ENCODE results near the gene FGF6. TPM values are rescaled to one million over a fixed set of nuclear protein-coding genes. Genes with fewer than 3 reads are reported as not detected.

The FGF6 gene
- total RNA-seq, 4 donors from 2014 or later, result not detected

GRCh38 chr12:4447151-4447550 is 1.5 kb upstream of the FGF6 start:
- Histone ChIP-seq H3K27ac (no peak overlapping the region), H3K4me1 (no peaks in the 10 kb centered on the region), H3K9me3 (no peaks in the 10 kb centered on the region), H3K36me3 (no peaks in the 10 kb centered on the region), H3K4me3 (no peak overlapping the region), H3K27me3 (no peaks in the 10 kb centered on the region)
- intact Hi-C loops (cut with DNase I; ENCODE audit: low total_unique reads), result no loop called here
- TF ChIP-seq POLR2A (IDR thresholded peaks at IDR 0.05) (no peak), CTCF (IDR thresholded peaks at IDR 0.05) (no peak)
- no peak for DNase-seq

- no peak for DNase-seq
- TF ChIP-seq POLR2A (IDR thresholded peaks at IDR 0.05) (no peak), CTCF (IDR thresholded peaks at IDR 0.05) (no peak)
- no peaks in the 10 kb centered on the region for H3K9me3 ChIP-seq
- no peak overlapping the region for H3K27ac ChIP-seq
- intact Hi-C loops (cut with DNase I; ENCODE audit: low total_unique reads), result no loop called here
- no peaks in the 10 kb centered on the region for H3K27me3 ChIP-seq
- no peak overlapping the region for H3K4me3 ChIP-seq
- no peaks in the 10 kb centered on the region for H3K4me1 ChIP-seq
- no peaks in the 10 kb centered on the region for H3K36me3 ChIP-seq
Measured at GRCh38 chr12:4446335-4446734, 720 bp upstream of the FGF6 start.

GRCh38 chr12:4444031-4444430 is 1.6 kb downstream of the FGF6 start:
- TF ChIP-seq POLR2A (IDR thresholded peaks at IDR 0.05), result no peak
- TF ChIP-seq CTCF (IDR thresholded peaks at IDR 0.05), result no peak
- Histone ChIP-seq H3K4me1 (no peaks in the 10 kb centered on the region), H3K27me3 (no peaks in the 10 kb centered on the region), H3K9me3 (no peaks in the 10 kb centered on the region), H3K27ac (no peak overlapping the region), H3K36me3 (no peaks in the 10 kb centered on the region), H3K4me3 (no peak overlapping the region)
- no peak for DNase-seq
- intact Hi-C loops (cut with DNase I; ENCODE audit: low total_unique reads), result no loop called here

- H3K4me1 ChIP-seq, result no peaks in the 10 kb centered on the region
- TF ChIP-seq POLR2A (IDR thresholded peaks at IDR 0.05), result no peak
- no peak for TF ChIP-seq CTCF (IDR thresholded peaks at IDR 0.05)
- H3K27me3 ChIP-seq, result no peaks in the 10 kb centered on the region
- H3K27ac ChIP-seq, result no peak overlapping the region
- intact Hi-C loops (cut with DNase I; ENCODE audit: low total_unique reads), result no loop called here
- no peak for DNase-seq
- no peaks in the 10 kb centered on the region for H3K9me3 ChIP-seq
- H3K36me3 ChIP-seq, result no peaks in the 10 kb centered on the region
- no peak overlapping the region for H3K4me3 ChIP-seq
Measured at GRCh38 chr12:4443616-4444015, 2.0 kb downstream of the FGF6 start.

GRCh38 chr12:4441355-4442335 is 4.0 kb downstream of the FGF6 start:
- Histone ChIP-seq H3K27ac (no peak overlapping the region), H3K27me3 (no peaks in the 10 kb centered on the region), H3K4me3 (no peak overlapping the region), H3K4me1 (no peaks in the 10 kb centered on the region), H3K36me3 (no peaks in the 10 kb centered on the region), H3K9me3 (no peaks in the 10 kb centered on the region)
- no peak for DNase-seq
- intact Hi-C loops (cut with DNase I; ENCODE audit: low total_unique reads), result no loop called here
- TF ChIP-seq POLR2A (IDR thresholded peaks at IDR 0.05), result no peak
- TF ChIP-seq CTCF (IDR thresholded peaks at IDR 0.05), result no peak

Measured in uterus (tissue), 4 donors.